Left lung (tissue), 10 donors: ENCODE results near the gene GLT8D2. TPM values are rescaled to one million over a fixed set of nuclear protein-coding genes. Genes with fewer than 3 reads are reported as not detected.
A peak's percentile ranks its signal among the peaks of the same experiment; 100 is the strongest.

Source experiments
- ATAC-seq: fragments of 200-7000 bp; cut with Tn5 transposase; one replicate; pipeline ENCODE4 v1.9.1; 2020; ENCODE audit warnings: moderate library complexity
- DNase-seq, 4 donors: peaks; one replicate each; pipeline ENCODE4 v3.0.0-alpha.2; 2013 to 2020
- H3K27ac ChIP-seq, 2 donors: fragments of 200-600 bp; sonication (generic) in 1 of 2; one replicate each; pipeline versions ENCODE4 v1.5.0 to v1.8.0; 2020 to 2021
- H3K27me3 ChIP-seq, 2 donors: fragments of 200-600 bp; sonication (generic) in 1 of 2; one replicate each; pipeline versions ENCODE4 v1.5.0 to v1.8.0; 2020 to 2021
- H3K36me3 ChIP-seq, 2 donors: fragments of 200-600 bp; sonication (generic) in 1 of 2; one replicate each; pipeline versions ENCODE4 v1.5.0 to v1.8.0; 2020 to 2021
- H3K4me1 ChIP-seq, 2 donors: fragments of 200-600 bp; one replicate each; pipeline ENCODE4 v1.8.0; 2021
- H3K4me3 ChIP-seq, 2 donors: fragments of 200-600 bp; sonication (generic) in 1 of 2; one replicate each; pipeline versions ENCODE4 v1.5.0 to v1.8.0; 2020 to 2021; ENCODE audit warnings: mild to moderate bottlenecking in 1 of 2
- H3K9me3 ChIP-seq, 2 donors: fragments of 200-600 bp; sonication (generic) in 1 of 2; one replicate each; pipeline versions ENCODE4 v1.5.0 to v1.8.0; 2020 to 2021
- intact Hi-C, 2 donors: fragments of 100-400 bp; cut with DNase I; formaldehyde crosslinking; loops; one replicate each; pipeline versions ENCODE4 v1.11.2 to v1.14.2; 2022
- polyA plus RNA-seq, 6 donors: library from polyadenylated mRNA; unstranded; fragments of 120-200 nt; gene quantifications; one replicate each; pipeline ENCODE4 v1.2.1, GENCODE V29; 2013; ENCODE audit not compliant: insufficient read length in 6 of 6
- total RNA-seq, 2 donors: library from RNA; stranded (reverse); fragmentation: NEBNext Ultra II Directional; extraction: Animal tissue kit (Norgen Biotek cat#: 25700); gene quantifications; one replicate each; pipeline ENCODE4 v1.2.1, GENCODE V29; 2021
- TF ChIP-seq, protein P1 (sequence below), 2 donors: fragments of 200-600 bp; sonication (generic) in 1 of 2; IDR thresholded peaks; one replicate each; pipeline versions ENCODE4 v1.5.0 to v1.8.0; 2021; ENCODE audit warnings: antibody characterized with exemption in 2 of 2
- donor health status: DM: no; HTN: yes; CAD: no.
- donor health status: DM: no; HTN: no; CAD: no.

The GLT8D2 gene
- total and polyA plus RNA-seq, 8 donors, result 7.5 to 34.6 (median 25.1) TPM

DNA sequence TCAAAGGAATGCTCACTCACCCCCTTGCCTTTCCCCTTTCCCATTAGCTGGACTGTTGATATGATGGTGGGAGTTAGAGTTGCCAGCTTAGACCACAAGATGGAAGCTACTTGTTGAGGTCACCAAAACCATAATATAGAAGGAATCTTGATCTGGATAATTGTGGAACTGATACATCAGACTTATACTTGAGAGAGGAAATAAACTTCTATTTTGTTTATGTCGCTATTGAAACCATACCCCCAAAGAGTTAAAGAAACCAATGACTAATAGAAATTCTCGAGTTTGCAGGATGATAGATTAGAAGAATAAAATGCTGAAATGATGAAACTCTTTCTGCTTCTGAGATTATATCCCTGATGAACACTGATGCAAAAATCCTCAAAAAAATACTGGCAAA, 46.4 kb downstream of the GLT8D2 start:
- Histone ChIP-seq H3K36me3 (no peaks in the 10 kb centered on the region), H3K4me3 (no peak overlapping the region), H3K27ac (no peak overlapping the region), H3K27me3 (no peaks in the 10 kb centered on the region), H3K9me3 (no peaks in the 10 kb centered on the region), H3K4me1 (no peaks in the 10 kb centered on the region)
- intact Hi-C loops, result no loop called here
- ATAC-seq (no peak), DNase-seq (no peak)
- TF ChIP-seq, protein P1, sequence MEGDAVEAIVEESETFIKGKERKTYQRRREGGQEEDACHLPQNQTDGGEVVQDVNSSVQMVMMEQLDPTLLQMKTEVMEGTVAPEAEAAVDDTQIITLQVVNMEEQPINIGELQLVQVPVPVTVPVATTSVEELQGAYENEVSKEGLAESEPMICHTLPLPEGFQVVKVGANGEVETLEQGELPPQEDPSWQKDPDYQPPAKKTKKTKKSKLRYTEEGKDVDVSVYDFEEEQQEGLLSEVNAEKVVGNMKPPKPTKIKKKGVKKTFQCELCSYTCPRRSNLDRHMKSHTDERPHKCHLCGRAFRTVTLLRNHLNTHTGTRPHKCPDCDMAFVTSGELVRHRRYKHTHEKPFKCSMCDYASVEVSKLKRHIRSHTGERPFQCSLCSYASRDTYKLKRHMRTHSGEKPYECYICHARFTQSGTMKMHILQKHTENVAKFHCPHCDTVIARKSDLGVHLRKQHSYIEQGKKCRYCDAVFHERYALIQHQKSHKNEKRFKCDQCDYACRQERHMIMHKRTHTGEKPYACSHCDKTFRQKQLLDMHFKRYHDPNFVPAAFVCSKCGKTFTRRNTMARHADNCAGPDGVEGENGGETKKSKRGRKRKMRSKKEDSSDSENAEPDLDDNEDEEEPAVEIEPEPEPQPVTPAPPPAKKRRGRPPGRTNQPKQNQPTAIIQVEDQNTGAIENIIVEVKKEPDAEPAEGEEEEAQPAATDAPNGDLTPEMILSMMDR (IDR thresholded peaks at IDR 0.05), result no peak

DNA sequence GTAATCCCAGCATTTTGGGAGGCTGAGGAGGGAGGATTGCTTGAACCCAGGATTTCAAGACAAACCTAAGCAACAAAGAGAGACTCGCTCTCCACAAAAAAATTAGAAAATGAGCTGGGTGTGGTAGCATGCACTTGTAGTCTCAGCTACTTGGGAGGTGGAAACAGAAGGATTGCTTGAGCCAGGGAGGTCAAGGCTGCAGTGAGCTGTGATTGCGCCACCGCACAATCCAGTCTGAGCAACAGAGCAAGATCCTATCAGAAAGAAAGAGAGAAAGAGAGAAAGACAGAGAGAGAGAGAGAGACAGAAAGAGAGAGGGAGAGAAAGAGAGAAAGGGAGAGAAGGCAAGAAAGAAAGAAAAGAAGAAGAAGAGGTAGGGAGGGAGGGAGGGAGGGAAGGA, 47.3 kb downstream of the GLT8D2 start:
- H3K4me3 ChIP-seq, result no peak overlapping the region
- H3K4me1 ChIP-seq, result no peaks in the 10 kb centered on the region
- no peaks in the 10 kb centered on the region for H3K36me3 ChIP-seq
- no peaks in the 10 kb centered on the region for H3K27me3 ChIP-seq
- no peak for DNase-seq
- no peak overlapping the region for H3K27ac ChIP-seq
- no peak for ATAC-seq
- H3K9me3 ChIP-seq, result no peaks in the 10 kb centered on the region
- intact Hi-C loops, result no loop called here
- TF ChIP-seq, protein P1 (IDR thresholded peaks at IDR 0.05), result no peak

DNA sequence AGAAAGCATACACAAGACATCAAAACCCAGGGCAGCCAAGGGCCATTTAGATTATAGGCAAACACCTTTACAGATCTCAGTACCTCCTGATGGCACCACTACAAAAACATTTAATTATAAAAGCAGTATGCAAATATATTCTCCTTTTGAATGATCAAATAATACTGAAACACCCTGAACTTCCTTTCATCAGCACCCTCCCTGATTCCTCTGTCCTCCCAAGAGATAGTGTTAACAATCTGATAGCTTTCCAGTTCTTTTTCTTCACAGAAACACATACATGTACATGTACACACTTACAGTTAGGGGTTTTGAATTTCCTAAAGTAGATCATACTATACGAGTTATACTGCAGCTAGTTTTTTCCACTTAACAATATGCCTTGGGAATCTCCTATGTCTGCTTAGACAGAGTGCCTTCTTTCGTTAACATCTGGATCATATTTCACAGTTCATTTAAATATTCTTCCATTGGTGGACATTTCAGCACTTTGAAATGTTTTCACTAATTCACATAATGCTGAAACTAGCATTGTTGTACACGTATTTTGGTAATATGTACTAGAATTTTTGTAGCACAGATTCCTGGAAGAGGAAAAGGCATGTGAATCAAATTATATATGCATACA, 49.1 kb downstream of the GLT8D2 start:
- no peak overlapping the region for H3K4me3 ChIP-seq
- DNase-seq, result no peak
- H3K27me3 ChIP-seq, result no peaks in the 10 kb centered on the region
- no peak for ATAC-seq
- no peaks in the 10 kb centered on the region for H3K36me3 ChIP-seq
- no peaks in the 10 kb centered on the region for H3K9me3 ChIP-seq
- intact Hi-C loops, result no loop called here
- H3K4me1 ChIP-seq, result no peaks in the 10 kb centered on the region
- H3K27ac ChIP-seq, result no peak overlapping the region
- TF ChIP-seq, protein P1 (IDR thresholded peaks at IDR 0.05), result no peak

DNA sequence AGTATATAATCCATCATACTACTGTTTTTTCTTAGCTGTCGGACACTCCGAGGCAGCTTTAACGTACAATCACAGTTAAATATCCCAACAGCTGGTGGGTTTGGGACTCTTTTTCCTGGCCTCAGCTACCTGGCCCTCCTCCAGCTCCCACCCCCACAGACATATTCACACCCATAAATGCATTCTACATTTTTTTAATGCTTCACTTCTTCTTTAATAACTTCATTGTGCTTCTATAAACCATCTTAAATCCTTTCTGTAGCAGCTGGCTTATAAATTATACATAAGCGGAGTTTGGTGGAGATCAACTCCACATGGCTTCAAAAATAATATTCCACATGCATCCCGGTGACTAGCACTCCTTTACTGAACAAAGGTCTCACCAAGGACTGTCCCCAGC, 51.0 kb downstream of the GLT8D2 start:
- no peaks in the 10 kb centered on the region for H3K4me1 ChIP-seq
- H3K4me3 ChIP-seq, result no peak overlapping the region
- DNase-seq, result peak in 1 of 4 donors; percentile 28
- TF ChIP-seq, protein P1 (IDR thresholded peaks at IDR 0.05), result no peak
- no peak for ATAC-seq
- H3K27ac ChIP-seq, result no peak overlapping the region
- no peaks in the 10 kb centered on the region for H3K36me3 ChIP-seq
- H3K9me3 ChIP-seq, result no peaks in the 10 kb centered on the region
- no peaks in the 10 kb centered on the region for H3K27me3 ChIP-seq
- intact Hi-C loops, result no loop called here

DNA sequence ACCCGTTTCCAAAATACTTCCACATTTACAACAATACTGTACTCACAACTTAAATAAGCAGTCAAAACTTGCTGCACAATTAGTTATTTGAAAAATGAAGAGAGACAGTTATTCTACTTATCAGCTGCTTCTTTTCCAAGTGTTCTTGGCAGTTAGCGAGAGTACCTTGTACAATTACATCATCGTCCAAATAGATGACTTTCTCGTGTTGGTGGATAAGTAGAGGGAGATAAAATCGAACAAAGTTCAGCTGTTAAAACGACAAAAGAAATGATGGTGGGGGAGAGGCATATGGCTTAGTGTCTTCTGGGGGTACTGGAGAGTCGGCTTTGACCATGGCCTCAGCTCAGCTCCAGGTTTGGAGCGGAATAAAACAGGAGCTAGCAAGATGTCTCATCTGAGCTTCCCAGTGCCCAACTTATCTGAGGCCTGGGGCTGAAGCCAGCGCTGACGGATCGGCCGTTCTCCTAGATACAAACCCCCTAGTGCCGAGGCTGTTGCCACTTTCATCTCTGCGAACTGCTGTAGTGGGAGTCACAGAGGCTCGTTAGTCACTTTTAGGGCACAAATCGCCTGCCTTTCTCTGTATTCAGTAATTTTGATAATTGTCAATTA, 52.6 kb downstream of the GLT8D2 start:
- DNase-seq (peak in 1 of 4 donors; percentile 10), ATAC-seq (no peak)
- Histone ChIP-seq H3K36me3 (no peaks in the 10 kb centered on the region), H3K4me1 (no peaks in the 10 kb centered on the region), H3K27me3 (no peaks in the 10 kb centered on the region), H3K4me3 (no peak overlapping the region), H3K9me3 (no peaks in the 10 kb centered on the region), H3K27ac (no peak overlapping the region)
- intact Hi-C loops, result no loop called here
- TF ChIP-seq, protein P1 (IDR thresholded peaks at IDR 0.05), result no peak
